HEK293 (cell line): ENCODE data around the gene NHP2.

Experiments
- TF ChIP-seq, protein P1 (sequence below): fragments of 450-650 bp; formaldehyde crosslinking; IDR thresholded peaks from 2 replicates; pipeline ENCODE4; 2016; ENCODE audit warnings: missing biosample characterization, missing genetic modification characterization
- TF ChIP-seq, protein P2 (sequence below): fragments of 450-650 bp; formaldehyde crosslinking; IDR thresholded peaks from 2 replicates; pipeline ENCODE4 v1.5.1; 2017; ENCODE audit warnings: missing biosample characterization, missing genetic modification characterization

DNA sequence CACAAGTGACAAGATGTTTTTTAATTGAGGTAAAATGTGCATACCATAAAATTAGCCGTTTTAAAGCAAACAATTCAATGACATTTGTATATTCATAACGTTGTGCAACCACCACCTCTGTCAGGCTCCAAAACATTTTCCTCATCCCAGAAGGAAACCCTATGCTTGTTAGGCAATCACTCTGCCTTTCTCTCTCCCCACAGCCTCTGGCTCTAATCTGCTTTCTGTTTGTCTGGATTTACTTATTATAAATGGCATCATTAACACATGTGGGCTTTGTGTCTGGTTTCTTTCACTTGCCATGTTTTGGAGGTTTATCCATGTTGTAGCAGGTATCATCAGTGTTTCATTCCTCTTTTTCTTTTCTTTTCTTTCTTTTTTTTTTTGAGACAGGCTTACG lies 41.8 kb downstream of the NHP2 start:
- TF ChIP-seq, protein P1, sequence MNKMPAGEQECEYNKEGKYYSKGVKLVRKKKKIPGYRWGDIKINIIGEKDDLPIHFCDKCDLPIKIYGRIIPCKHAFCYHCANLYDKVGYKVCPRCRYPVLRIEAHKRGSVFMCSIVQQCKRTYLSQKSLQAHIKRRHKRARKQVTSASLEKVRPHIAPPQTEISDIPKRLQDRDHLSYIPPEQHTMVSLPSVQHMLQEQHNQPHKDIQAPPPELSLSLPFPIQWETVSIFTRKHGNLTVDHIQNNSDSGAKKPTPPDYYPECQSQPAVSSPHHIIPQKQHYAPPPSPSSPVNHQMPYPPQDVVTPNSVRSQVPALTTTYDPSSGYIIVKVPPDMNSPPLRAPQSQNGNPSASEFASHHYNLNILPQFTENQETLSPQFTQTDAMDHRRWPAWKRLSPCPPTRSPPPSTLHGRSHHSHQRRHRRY (tag by site-specific recombination) = no peak
- TF ChIP-seq, protein P2, sequence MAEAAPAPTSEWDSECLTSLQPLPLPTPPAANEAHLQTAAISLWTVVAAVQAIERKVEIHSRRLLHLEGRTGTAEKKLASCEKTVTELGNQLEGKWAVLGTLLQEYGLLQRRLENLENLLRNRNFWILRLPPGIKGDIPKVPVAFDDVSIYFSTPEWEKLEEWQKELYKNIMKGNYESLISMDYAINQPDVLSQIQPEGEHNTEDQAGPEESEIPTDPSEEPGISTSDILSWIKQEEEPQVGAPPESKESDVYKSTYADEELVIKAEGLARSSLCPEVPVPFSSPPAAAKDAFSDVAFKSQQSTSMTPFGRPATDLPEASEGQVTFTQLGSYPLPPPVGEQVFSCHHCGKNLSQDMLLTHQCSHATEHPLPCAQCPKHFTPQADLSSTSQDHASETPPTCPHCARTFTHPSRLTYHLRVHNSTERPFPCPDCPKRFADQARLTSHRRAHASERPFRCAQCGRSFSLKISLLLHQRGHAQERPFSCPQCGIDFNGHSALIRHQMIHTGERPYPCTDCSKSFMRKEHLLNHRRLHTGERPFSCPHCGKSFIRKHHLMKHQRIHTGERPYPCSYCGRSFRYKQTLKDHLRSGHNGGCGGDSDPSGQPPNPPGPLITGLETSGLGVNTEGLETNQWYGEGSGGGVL (tag by site-specific recombination) = no peak
